AG09309 (cell line): ENCODE results near the gene PODXL2.

Experiments used
- DNase-seq: peaks from one replicate; pipeline ENCODE4 v3.0.0-alpha.2; 2010; ENCODE audit warnings: low read depth
- H3K4me3 ChIP-seq: 2 replicates; pipeline ENCODE4 v1.5.1; 2011; ENCODE audit warnings: mild to moderate bottlenecking, low read depth, low read length, moderate library complexity; ENCODE audit not compliant: control insufficient read depth
- TF ChIP-seq, protein P1 (sequence below): IDR thresholded peaks from 2 replicates; pipeline ENCODE4 v1.5.1; 2011; ENCODE audit warnings: mild to moderate bottlenecking, low read depth, low read length, inconsistent platforms; ENCODE audit not compliant: insufficient read depth, control insufficient read depth; ENCODE audit errors: missing control alignments

The PODXL2 gene

DNA sequence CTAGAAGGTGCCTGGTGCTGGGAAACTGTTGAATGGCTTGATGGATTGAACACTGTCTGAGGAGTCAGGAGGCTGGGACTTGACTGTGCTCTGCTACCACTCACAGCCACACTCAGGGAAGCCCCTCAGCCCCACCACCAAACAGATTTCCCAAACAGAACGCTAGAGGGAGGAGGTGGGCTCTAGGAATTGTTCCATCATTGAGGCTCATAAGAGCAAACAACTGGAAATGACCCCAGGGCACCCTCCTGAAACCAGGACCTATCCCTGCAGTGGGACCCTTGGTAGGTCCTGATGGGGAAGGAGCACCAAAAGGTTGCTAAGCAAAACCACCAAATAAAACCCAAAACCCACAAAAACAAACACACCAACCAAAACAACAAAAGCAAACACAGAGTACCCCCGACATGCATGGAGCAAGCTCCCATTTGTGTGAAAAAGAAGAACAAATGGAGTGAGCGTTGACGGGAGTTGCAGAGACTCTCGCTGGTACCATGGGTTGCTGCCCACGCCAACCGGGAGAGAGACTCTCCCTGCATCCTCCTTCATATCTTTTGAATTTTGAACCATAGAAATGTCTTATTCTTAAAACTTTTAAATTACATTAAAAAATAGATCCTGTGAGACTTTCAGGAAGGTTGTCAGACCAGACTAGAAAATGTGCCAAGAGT lies 89.4 kb downstream of the PODXL2 start:
- TF ChIP-seq, protein P1, sequence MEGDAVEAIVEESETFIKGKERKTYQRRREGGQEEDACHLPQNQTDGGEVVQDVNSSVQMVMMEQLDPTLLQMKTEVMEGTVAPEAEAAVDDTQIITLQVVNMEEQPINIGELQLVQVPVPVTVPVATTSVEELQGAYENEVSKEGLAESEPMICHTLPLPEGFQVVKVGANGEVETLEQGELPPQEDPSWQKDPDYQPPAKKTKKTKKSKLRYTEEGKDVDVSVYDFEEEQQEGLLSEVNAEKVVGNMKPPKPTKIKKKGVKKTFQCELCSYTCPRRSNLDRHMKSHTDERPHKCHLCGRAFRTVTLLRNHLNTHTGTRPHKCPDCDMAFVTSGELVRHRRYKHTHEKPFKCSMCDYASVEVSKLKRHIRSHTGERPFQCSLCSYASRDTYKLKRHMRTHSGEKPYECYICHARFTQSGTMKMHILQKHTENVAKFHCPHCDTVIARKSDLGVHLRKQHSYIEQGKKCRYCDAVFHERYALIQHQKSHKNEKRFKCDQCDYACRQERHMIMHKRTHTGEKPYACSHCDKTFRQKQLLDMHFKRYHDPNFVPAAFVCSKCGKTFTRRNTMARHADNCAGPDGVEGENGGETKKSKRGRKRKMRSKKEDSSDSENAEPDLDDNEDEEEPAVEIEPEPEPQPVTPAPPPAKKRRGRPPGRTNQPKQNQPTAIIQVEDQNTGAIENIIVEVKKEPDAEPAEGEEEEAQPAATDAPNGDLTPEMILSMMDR = no peak

DNA sequence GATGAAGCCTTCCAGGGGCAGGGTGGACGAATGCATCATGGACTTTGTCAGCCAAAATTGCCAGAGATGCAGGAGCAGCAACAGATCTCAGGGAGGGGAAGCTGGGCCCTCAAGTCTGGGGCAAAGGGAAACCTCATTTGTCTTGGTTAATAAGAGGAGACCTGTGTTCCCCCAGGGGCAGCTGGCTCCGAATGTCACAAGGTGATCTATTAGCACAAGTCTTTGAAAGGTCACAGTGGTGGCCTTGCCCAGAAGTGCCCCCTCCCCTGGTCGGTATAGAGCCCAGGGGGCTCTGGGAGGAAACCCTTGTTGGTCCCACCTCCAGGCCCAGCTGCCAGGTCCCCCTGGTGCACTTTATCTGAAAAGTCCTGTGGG lies 89.9 kb downstream of the PODXL2 start:
- no peak for DNase-seq
- TF ChIP-seq, protein P1 = no peak
- H3K4me3 ChIP-seq = no peak overlapping the region

More for the DNA sequence above, 89.4 kb downstream of the PODXL2 start:
- DNase-seq = no peak
- no peak overlapping the region for H3K4me3 ChIP-seq

DNA sequence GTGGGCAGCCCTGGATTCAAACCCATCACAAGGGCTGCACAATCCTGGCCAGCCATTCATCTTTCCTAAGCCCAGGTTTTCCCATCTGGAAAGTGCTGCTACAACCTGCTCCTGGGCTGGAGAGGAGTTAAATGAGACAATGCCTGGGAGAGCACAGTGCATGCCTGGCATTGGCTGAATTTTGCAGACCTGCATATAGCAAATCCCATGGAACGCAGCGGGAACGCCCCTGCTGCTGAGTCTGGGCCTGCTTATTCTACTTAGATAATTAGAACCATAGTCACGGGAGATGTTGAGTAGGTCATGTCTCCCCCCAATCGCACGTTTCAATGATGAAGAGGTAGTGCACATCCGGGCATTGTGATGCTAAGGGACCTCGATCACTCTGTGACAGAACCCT lies 90.4 kb downstream of the PODXL2 start:
- DNase-seq = no peak
- TF ChIP-seq, protein P1 = no peak
- no peak overlapping the region for H3K4me3 ChIP-seq

DNA sequence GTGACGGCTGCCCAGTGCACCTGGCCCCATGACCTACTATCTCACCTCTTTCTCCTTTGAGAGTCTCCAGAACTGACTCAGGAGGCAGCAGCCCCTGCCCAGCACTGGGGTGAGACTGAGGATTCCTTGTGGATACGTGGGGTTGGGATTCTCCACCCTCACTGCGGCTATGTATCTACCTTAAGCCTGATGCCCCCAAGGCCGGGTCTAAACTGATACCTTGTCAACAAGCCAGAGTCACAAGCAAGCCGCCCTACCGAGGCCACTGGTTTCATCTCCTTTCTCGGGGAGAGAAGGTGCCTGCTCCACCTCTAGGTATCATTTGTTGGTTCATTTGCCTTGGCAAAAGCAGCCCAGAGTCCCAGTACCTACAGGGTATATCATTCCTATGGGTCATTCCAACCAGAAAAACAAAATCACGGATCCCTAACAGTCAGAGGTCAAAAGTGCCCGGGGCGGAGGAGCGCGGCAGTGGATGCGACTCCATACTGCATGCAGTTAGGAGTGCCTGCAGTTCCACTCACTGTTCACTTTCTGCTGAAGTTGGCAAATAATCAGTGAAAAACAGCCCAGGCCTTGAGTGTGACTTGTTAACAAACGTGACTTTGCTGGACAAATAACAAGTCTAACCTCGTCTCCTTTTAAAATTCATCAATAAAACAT lies 91.3 kb downstream of the PODXL2 start:
- TF ChIP-seq, protein P1 = no peak
- no peak for DNase-seq

DNA sequence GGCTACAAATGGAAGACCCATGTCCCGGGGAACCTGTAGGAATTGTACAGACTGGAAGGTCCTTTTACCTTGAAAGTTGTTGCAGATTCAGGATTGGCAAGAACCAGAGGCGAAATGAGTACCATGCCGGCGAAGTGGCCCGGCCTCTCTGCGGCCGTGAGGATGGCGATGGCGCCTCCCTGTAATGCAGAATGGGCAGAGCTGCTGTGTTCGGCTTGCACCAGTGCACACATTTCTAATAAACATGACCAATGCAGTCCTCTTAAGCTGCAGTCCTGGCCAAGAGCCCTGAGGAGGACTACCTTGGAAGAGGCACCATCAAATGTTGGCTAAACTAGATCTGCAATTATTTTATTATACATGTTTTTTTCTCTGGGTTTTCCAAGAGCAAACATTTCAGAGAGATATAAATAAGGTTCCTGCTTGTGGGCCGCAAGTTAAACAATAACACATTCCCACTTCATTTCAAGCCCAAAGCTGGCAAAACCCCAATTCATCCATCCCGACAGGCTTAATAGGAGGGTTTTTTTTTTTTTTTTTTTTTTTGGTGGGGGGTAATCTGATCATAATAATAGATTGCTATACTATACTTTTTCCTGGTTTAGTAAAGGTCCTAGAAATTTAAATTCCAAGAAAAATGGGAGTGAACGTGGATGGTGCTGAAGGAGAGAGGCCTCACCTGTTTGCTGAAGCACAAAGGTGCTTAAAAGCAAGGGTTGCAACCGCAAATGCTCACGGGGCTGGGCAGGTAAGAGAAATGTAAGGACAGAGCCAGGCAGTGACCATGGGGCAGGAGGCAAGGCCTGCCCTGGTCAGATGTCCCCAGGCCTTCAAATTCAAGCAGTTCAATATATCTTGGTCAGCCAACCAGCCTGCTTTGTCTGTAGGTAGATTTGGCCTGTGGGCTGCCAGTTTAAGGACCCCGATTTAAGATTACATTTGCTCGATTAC lies 92.3 kb downstream of the PODXL2 start:
- TF ChIP-seq, protein P1 = no peak
- no peak overlapping the region for H3K4me3 ChIP-seq
- DNase-seq = no peak

More for the DNA sequence above, 91.3 kb downstream of the PODXL2 start:
- H3K4me3 ChIP-seq = no peak overlapping the region

DNA sequence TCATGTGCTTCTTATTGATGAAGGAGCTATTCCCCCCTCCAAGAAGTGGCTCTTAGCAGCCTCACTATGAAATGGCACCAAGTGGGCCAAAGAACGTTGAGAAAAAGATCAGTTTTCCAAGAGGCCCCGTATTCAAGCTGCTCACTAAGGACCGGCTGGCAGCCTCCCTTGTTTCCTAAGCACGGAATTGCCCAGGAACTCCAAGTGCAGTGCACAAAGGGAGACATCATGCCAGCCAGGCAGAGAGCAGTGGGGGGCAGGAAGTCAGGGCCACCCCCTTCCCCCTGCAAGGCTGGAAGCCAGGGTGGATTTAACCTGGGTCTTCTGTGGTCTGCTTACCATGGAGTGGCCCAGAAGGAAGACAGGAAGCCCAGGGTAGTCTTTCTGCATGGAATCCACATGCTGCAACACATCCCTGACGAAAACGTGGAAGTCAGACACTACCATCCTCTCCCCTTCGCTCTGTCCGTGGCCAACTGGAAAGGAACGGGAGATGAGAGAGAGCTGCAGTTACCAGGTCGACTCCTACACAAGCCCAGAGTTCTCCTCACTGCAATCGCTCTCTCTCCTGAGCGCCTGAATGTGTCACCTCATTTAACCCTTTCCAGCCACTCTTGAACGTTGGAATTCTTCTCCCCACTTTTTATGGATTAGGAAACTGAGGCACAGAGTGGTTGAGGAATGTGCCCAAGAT lies 93.3 kb downstream of the PODXL2 start:
- no peak overlapping the region for H3K4me3 ChIP-seq
- TF ChIP-seq, protein P1 = no peak
- DNase-seq = no peak
